Measurements from ENCODE around the gene NHS. TPM values are rescaled to one million over a fixed set of nuclear protein-coding genes. Genes with fewer than 3 reads are reported as not detected.

NHS gene
- total and polyA plus RNA-seq, 7 donors: 0.04 to 1.3 (median 0.22) TPM

GRCh38 chrX:17608888-17609287, 233.9 kb downstream of the NHS start:
- Histone ChIP-seq H3K9me3 (no peaks in the 10 kb centered on the region), H3K4me3 (no peak overlapping the region), H3K36me3 (ENCODE audit: insufficient read depth in 1 of 2, low read depth in 1 of 2) (no peaks in the 10 kb centered on the region), H3K27me3 (ENCODE audit: insufficient read depth in 3 of 3, low read length in 2 of 3) (peaks cover 0 to 8% (median 0%) of the 10 kb centered on the region in 3 donors), H3K27ac (no peak overlapping the region), H3K4me1 (no peaks in the 10 kb centered on the region)
- intact Hi-C loops (cut with DNase I): no loop called here
- ATAC-seq: no peak
- DNase-seq: no peak
- TF ChIP-seq CTCF (IDR thresholded peaks at IDR 0.05): no peak
- 50 to 72% (median 57%) methylated on average over 2 of the region's 2 CpGs for WGBS, 3 donors

GRCh38 chrX:17610788-17611187, 235.8 kb downstream of the NHS start:
- H3K9me3 ChIP-seq: no peaks in the 10 kb centered on the region
- H3K27me3 ChIP-seq (ENCODE audit: insufficient read depth in 3 of 3, low read length in 2 of 3): peaks cover 0 to 4% (median 0%) of the 10 kb centered on the region in 3 donors
- H3K27ac ChIP-seq: no peak overlapping the region
- DNase-seq: no peak
- ATAC-seq: no peak
- 74 to 90% (median 89%) methylated on average over 5 of the region's 5 CpGs for WGBS, 3 donors
- no peaks in the 10 kb centered on the region for H3K36me3 ChIP-seq (ENCODE audit: insufficient read depth in 1 of 2, low read depth in 1 of 2)
- H3K4me3 ChIP-seq: no peak overlapping the region
- intact Hi-C loops (cut with DNase I): no loop called here
- no peak for TF ChIP-seq CTCF (IDR thresholded peaks at IDR 0.05)
- H3K4me1 ChIP-seq: peaks cover 3% of the 10 kb centered on the region

- H3K9me3 ChIP-seq: no peaks in the 10 kb centered on the region
- WGBS, 3 donors: 49 to 73% (median 59%) methylated on average over 5 of the region's 5 CpGs
- H3K27me3 ChIP-seq (ENCODE audit: insufficient read depth in 3 of 3, low read length in 2 of 3): peaks cover 0 to 4% (median 0%) of the 10 kb centered on the region in 3 donors
- intact Hi-C loops (cut with DNase I): no loop called here
- TF ChIP-seq CTCF (IDR thresholded peaks at IDR 0.05): no peak
- peak in 1 of 4 donors; percentile 56 for ATAC-seq
- no peak overlapping the region for H3K4me3 ChIP-seq
- no peak for DNase-seq
- no peak overlapping the region for H3K27ac ChIP-seq
- H3K4me1 ChIP-seq: peaks cover 3% of the 10 kb centered on the region
- H3K36me3 ChIP-seq (ENCODE audit: insufficient read depth in 1 of 2, low read depth in 1 of 2): no peaks in the 10 kb centered on the region
These were observed 239.1 kb downstream of the NHS start for GRCh38 chrX:17613979-17614588.

- peaks cover 3% of the 10 kb centered on the region for H3K4me1 ChIP-seq
- no peak for TF ChIP-seq CTCF (IDR thresholded peaks at IDR 0.05)
- no peak overlapping the region for H3K4me3 ChIP-seq
- WGBS, 3 donors: 61 to 69% (median 63%) methylated on average over 9 of the region's 9 CpGs
- H3K9me3 ChIP-seq: no peaks in the 10 kb centered on the region
- H3K27ac ChIP-seq: no peak overlapping the region
- DNase-seq (no peak), ATAC-seq (no peak)
- no peaks in the 10 kb centered on the region for H3K27me3 ChIP-seq (ENCODE audit: insufficient read depth in 3 of 3, low read length in 2 of 3)
- intact Hi-C loops (cut with DNase I): no loop called here
- H3K36me3 ChIP-seq (ENCODE audit: insufficient read depth in 1 of 2, low read depth in 1 of 2): no peaks in the 10 kb centered on the region
These were observed 241.9 kb downstream of the NHS start for GRCh38 chrX:17616936-17617335.

GRCh38 chrX:17617806-17618205, 242.8 kb downstream of the NHS start:
- Histone ChIP-seq H3K4me1 (peaks cover 3% of the 10 kb centered on the region), H3K27ac (no peak overlapping the region), H3K36me3 (ENCODE audit: insufficient read depth in 1 of 2, low read depth in 1 of 2) (no peaks in the 10 kb centered on the region), H3K9me3 (no peaks in the 10 kb centered on the region), H3K27me3 (ENCODE audit: insufficient read depth in 3 of 3, low read length in 2 of 3) (no peaks in the 10 kb centered on the region), H3K4me3 (no peak overlapping the region)
- no peak for TF ChIP-seq CTCF (IDR thresholded peaks at IDR 0.05)
- ATAC-seq (no peak), DNase-seq (no peak)
- intact Hi-C loops (cut with DNase I): no loop called here
- 55 to 76% (median 72%) methylated on average over 3 of the region's 3 CpGs for WGBS, 3 donors

All from psoas muscle (tissue), 8 donors.